ENCODE data around the gene AQP4.

The AQP4 gene

DNA sequence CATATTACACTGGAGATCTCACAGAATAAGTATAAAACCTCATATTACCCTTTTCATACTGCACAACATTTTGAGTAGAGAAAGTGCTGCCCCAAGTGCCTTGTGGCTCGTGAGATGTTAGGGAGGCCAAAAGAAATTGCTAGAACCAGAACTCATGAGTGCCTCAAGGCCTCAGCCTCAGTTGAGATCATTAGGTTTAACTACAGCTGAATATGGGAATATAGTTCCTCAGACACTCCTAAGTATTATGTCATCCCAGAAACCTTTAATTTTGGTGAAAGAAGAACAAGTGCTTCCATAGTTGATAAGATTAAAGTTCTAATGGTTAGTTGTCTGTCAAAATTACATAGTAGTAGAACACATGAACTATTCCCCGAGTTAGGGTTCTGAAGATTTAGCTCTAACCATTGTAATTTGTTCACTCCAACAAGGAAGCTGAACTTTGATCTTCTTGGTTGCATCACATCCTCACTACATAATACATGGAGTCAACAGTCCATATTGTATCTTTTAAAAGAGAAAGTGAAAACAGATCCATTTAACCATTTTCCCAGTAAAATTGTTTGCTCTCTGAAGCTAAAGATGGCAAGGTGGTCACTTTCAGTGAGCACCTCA is 9.6 kb upstream of the AQP4 start:
- no peak for TF ChIP-seq FOXM1 (IDR thresholded peaks at IDR 0.05; ENCODE audit: borderline replicate concordance, low read depth)
- TF ChIP-seq, protein P1, sequence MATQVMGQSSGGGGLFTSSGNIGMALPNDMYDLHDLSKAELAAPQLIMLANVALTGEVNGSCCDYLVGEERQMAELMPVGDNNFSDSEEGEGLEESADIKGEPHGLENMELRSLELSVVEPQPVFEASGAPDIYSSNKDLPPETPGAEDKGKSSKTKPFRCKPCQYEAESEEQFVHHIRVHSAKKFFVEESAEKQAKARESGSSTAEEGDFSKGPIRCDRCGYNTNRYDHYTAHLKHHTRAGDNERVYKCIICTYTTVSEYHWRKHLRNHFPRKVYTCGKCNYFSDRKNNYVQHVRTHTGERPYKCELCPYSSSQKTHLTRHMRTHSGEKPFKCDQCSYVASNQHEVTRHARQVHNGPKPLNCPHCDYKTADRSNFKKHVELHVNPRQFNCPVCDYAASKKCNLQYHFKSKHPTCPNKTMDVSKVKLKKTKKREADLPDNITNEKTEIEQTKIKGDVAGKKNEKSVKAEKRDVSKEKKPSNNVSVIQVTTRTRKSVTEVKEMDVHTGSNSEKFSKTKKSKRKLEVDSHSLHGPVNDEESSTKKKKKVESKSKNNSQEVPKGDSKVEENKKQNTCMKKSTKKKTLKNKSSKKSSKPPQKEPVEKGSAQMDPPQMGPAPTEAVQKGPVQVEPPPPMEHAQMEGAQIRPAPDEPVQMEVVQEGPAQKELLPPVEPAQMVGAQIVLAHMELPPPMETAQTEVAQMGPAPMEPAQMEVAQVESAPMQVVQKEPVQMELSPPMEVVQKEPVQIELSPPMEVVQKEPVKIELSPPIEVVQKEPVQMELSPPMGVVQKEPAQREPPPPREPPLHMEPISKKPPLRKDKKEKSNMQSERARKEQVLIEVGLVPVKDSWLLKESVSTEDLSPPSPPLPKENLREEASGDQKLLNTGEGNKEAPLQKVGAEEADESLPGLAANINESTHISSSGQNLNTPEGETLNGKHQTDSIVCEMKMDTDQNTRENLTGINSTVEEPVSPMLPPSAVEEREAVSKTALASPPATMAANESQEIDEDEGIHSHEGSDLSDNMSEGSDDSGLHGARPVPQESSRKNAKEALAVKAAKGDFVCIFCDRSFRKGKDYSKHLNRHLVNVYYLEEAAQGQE (IDR thresholded peaks at IDR 0.05; ENCODE audit: low read depth), result no peak
- no peak for TF ChIP-seq YY1 (IDR thresholded peaks at IDR 0.05; ENCODE audit: low read depth)
- TF ChIP-seq, protein P2, sequence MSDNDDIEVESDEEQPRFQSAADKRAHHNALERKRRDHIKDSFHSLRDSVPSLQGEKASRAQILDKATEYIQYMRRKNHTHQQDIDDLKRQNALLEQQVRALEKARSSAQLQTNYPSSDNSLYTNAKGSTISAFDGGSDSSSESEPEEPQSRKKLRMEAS (IDR thresholded peaks at IDR 0.05), result no peak
- TF ChIP-seq EGR1 (IDR thresholded peaks at IDR 0.05), result no peak
- no peak for TF ChIP-seq ZBTB7A (IDR thresholded peaks at IDR 0.05; ENCODE audit: low read depth)
- TF ChIP-seq, protein P3, sequence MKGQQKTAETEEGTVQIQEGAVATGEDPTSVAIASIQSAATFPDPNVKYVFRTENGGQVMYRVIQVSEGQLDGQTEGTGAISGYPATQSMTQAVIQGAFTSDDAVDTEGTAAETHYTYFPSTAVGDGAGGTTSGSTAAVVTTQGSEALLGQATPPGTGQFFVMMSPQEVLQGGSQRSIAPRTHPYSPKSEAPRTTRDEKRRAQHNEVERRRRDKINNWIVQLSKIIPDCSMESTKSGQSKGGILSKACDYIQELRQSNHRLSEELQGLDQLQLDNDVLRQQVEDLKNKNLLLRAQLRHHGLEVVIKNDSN (IDR thresholded peaks at IDR 0.05), result no peak
- TF ChIP-seq RAD21 (IDR thresholded peaks at IDR 0.05; ENCODE audit: low read depth), result no peak
- no peak for TF ChIP-seq EP300 (IDR thresholded peaks at IDR 0.05; ENCODE audit: borderline replicate concordance)
- TF ChIP-seq CEBPB (IDR thresholded peaks at IDR 0.05), result no peak
- TF ChIP-seq TAF1 (IDR thresholded peaks at IDR 0.05; ENCODE audit: low read depth), result no peak
- no peak for TF ChIP-seq TEAD4 (IDR thresholded peaks at IDR 0.05)
- no peak for TF ChIP-seq TCF12 (IDR thresholded peaks at IDR 0.05; ENCODE audit: low read depth)
- TF ChIP-seq CREB1 (IDR thresholded peaks at IDR 0.05; ENCODE audit: low read depth), result no peak
- TF ChIP-seq NFIC (IDR thresholded peaks at IDR 0.05), result no peak

DNA sequence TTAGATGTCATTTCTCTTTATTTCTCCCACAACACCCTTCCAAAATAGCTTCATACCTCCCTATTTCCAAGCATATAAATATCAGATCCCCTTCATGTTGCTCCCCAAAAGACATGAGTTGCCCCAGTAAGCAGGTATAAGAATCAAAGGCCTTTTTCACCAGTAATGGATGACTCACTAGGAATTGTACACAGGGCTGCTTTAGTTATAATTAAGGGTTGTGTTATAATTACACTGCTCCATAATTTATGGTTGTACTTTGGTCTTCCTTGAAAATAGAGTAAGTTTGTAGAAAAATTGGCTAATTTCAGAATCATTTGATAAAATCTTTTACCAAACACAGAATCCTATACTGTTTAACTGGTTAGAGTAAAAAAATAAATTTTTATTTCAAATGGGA is 8.8 kb upstream of the AQP4 start:
- no peak for TF ChIP-seq EGR1 (IDR thresholded peaks at IDR 0.05)
- TF ChIP-seq, protein P1 (IDR thresholded peaks at IDR 0.05; ENCODE audit: low read depth), result no peak
- TF ChIP-seq TEAD4 (IDR thresholded peaks at IDR 0.05), result no peak
- no peak for TF ChIP-seq TCF12 (IDR thresholded peaks at IDR 0.05; ENCODE audit: low read depth)
- TF ChIP-seq NFIC (IDR thresholded peaks at IDR 0.05), result no peak

DNA sequence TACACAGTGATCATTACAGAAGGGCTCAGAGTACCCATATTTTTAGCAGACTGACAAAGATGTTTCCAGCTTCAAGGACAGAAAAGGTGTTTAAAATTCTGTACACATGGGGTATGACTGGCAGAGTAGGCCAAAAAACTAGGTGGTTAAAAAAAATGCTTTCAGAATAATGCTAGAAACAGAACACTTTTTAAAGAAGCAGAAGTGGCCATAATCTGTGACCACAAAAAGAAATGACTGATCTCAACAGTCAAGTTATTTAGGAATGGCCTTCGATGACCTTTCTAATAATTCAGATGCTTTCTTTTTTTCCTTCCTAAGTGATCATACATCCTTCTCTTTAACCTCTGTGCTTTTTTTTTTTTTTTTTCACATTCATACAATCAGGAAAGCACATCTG is 4.1 kb upstream of the AQP4 start:
- TF ChIP-seq EP300 (IDR thresholded peaks at IDR 0.05; ENCODE audit: borderline replicate concordance) (no peak), CREB1 (IDR thresholded peaks at IDR 0.05; ENCODE audit: low read depth) (no peak), CEBPB (IDR thresholded peaks at IDR 0.05) (no peak), TEAD4 (IDR thresholded peaks at IDR 0.05) (no peak), NFIC (IDR thresholded peaks at IDR 0.05) (no peak), YY1 (IDR thresholded peaks at IDR 0.05; ENCODE audit: low read depth) (no peak), TCF12 (IDR thresholded peaks at IDR 0.05; ENCODE audit: low read depth) (no peak), EGR1 (IDR thresholded peaks at IDR 0.05) (no peak), RAD21 (IDR thresholded peaks at IDR 0.05; ENCODE audit: low read depth) (no peak), TAF1 (IDR thresholded peaks at IDR 0.05; ENCODE audit: low read depth) (no peak), ZBTB7A (IDR thresholded peaks at IDR 0.05; ENCODE audit: low read depth) (no peak), FOXM1 (IDR thresholded peaks at IDR 0.05; ENCODE audit: borderline replicate concordance, low read depth) (no peak)
- TF ChIP-seq, protein P3 (IDR thresholded peaks at IDR 0.05), result no peak
- TF ChIP-seq, protein P1 (IDR thresholded peaks at IDR 0.05; ENCODE audit: low read depth), result no peak
- TF ChIP-seq, protein P2 (IDR thresholded peaks at IDR 0.05), result no peak

DNA sequence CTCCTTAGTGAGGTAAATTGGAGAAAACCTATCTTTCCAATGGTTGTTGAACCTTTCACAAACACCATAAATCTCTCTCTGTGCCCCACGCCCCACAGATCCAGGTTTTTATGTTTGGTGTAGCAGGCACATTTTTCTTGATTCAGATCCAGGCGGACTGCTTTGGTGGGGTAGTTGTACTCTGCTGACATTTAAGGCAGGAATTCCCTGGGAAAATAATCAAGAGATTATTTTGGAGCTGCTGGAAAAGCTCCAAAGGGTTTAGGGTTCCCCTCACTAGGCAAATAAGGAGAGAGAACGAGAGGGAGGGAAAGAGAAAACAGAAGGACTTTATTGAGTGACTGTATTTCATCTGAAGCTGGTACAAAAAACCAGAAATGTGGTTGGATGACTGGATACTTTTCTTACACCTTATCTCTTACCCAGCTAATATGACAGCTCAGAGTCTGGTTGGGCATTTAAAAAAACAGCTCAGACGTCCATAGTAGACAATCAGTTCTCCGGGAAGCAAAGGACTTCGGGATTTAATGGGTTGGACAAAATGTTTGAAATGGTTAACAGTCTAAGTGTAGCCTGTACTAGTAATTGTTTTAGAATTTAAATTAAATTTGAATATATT is 3.6 kb upstream of the AQP4 start:
- TF ChIP-seq TEAD4 (IDR thresholded peaks at IDR 0.05) (no peak), FOXM1 (IDR thresholded peaks at IDR 0.05; ENCODE audit: borderline replicate concordance, low read depth) (no peak), YY1 (IDR thresholded peaks at IDR 0.05; ENCODE audit: low read depth) (no peak), CEBPB (IDR thresholded peaks at IDR 0.05) (no peak), RAD21 (IDR thresholded peaks at IDR 0.05; ENCODE audit: low read depth) (no peak), EGR1 (IDR thresholded peaks at IDR 0.05) (no peak), NFIC (IDR thresholded peaks at IDR 0.05) (no peak), TCF12 (IDR thresholded peaks at IDR 0.05; ENCODE audit: low read depth) (no peak)
- TF ChIP-seq, protein P1 (IDR thresholded peaks at IDR 0.05; ENCODE audit: low read depth), result no peak
- TF ChIP-seq, protein P2 (IDR thresholded peaks at IDR 0.05), result no peak
